ENCODE measurements around the gene ZNF264. TPM values are rescaled to one million over a fixed set of nuclear protein-coding genes. Genes with fewer than 3 reads are reported as not detected.
A peak's percentile ranks its signal among the peaks of the same experiment; 100 is the strongest.

The ZNF264 gene
- total and polyA plus RNA-seq, 4 donors, result 5.7 to 46.0 (median 26.6) TPM

GRCh38 chr19:57240311-57241090 is 49.2 kb downstream of the ZNF264 start, which contains the start of gene ZNF805:
ZNF805 (plus strand) TSS chr19:57240632; CDS start chr19:57240892, 260 bp downstream.
- H3K9me3 ChIP-seq (ENCODE audit: control insufficient read depth in 4 of 4, insufficient read depth in 3 of 4, low read length in 3 of 4), result peaks cover 0 to 6% (median 0%) of the 10 kb centered on the region in 4 donors
- peaks cover 9 to 15% (median 11%) of the 10 kb centered on the region in 4 donors for H3K36me3 ChIP-seq (ENCODE audit: control insufficient read depth in 4 of 4, insufficient read depth in 4 of 4, low read length in 4 of 4)
- WGBS, 2 donors, result 0% methylated on average over 61 of the region's 61 CpGs
- DNase-seq, result peak; percentile 94 to 97 (median 95)
- peak within 1 kb of the TSS; percentile 92 to 97 for H3K27ac ChIP-seq (ENCODE audit: low read depth in 1 of 2, low read length in 1 of 2)
- peak within 1 kb of the TSS; percentile 98 for H3K4me3 ChIP-seq
- H3K9ac ChIP-seq (ENCODE audit: insufficient read depth in 1 of 2, low read length in 2 of 2), result peak within 1 kb of the TSS; percentile 92 to 96
- peak; percentile 99 for ATAC-seq (ENCODE audit: insufficient read depth, low FRiP score)
- H3K27me3 ChIP-seq (ENCODE audit: control insufficient read depth in 3 of 3, insufficient read depth in 3 of 3, low read length in 2 of 3), result no peaks in the 10 kb centered on the region
- TF ChIP-seq CTCF (IDR thresholded peaks at IDR 0.05; ENCODE audit: control extremely low read depth, extremely low read depth), result peak; percentile 3
- H3K4me1 ChIP-seq (ENCODE audit: control insufficient read depth in 5 of 5, insufficient read depth in 5 of 5, low read length in 5 of 5), result peaks cover 9 to 15% (median 11%) of the 10 kb centered on the region in 5 donors

DNA sequence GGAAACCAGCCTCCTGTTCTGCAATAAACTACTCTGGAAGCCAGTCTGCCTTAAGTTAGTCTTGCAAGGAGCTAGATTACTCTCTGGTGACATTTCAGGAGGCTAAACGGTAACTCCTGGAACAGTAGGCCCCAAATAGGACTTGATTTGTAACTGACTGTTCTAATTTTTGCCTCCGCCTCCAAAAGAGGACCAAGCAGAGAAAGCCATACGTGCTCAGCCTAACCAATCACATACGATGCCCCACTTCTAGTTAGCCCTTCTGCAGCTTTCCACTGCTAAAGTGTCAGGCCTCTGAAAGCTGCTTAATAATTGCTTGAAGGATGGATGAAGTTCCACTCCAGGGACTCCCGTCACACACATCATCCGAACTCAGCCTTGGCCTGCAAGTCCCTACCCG is 49.9 kb downstream of the ZNF264 start:
- no peak for ATAC-seq (ENCODE audit: insufficient read depth, low FRiP score)
- peak overlapping the region; percentile 92 to 96 for H3K9ac ChIP-seq (ENCODE audit: insufficient read depth in 1 of 2, low read length in 2 of 2)

GRCh38 chr19:57242821-57243220 is 51.5 kb downstream of the ZNF264 start:
- WGBS, 2 donors, result 96 to 97% methylated on average over 5 of the region's 5 CpGs
- Histone ChIP-seq H3K9me3 (ENCODE audit: control insufficient read depth in 4 of 4, insufficient read depth in 3 of 4, low read length in 3 of 4) (peaks cover 0 to 15% (median 0%) of the 10 kb centered on the region in 4 donors), H3K4me3 (no peak overlapping the region), H3K9ac (ENCODE audit: insufficient read depth in 1 of 2, low read length in 2 of 2) (no peak overlapping the region), H3K4me1 (ENCODE audit: control insufficient read depth in 5 of 5, insufficient read depth in 5 of 5, low read length in 5 of 5) (peaks cover 9 to 15% (median 11%) of the 10 kb centered on the region in 5 donors), H3K27ac (ENCODE audit: low read depth in 1 of 2, low read length in 1 of 2) (no peak overlapping the region), H3K36me3 (ENCODE audit: control insufficient read depth in 4 of 4, insufficient read depth in 4 of 4, low read length in 4 of 4) (peaks cover 16 to 28% (median 18%) of the 10 kb centered on the region in 4 donors), H3K27me3 (ENCODE audit: control insufficient read depth in 3 of 3, insufficient read depth in 3 of 3, low read length in 2 of 3) (no peaks in the 10 kb centered on the region)
- DNase-seq (no peak), ATAC-seq (ENCODE audit: insufficient read depth, low FRiP score) (no peak)
- TF ChIP-seq CTCF (IDR thresholded peaks at IDR 0.05; ENCODE audit: control extremely low read depth, extremely low read depth), result no peak

More for the DNA sequence above, 49.9 kb downstream of the ZNF264 start:
- Histone ChIP-seq H3K27ac (ENCODE audit: low read depth in 1 of 2, low read length in 1 of 2) (peak overlapping the region; percentile 91 to 97), H3K36me3 (ENCODE audit: control insufficient read depth in 4 of 4, insufficient read depth in 4 of 4, low read length in 4 of 4) (peaks cover 10 to 18% (median 14%) of the 10 kb centered on the region in 4 donors), H3K9me3 (ENCODE audit: control insufficient read depth in 4 of 4, insufficient read depth in 3 of 4, low read length in 3 of 4) (peaks cover 0 to 9% (median 0%) of the 10 kb centered on the region in 4 donors), H3K4me3 (peak overlapping the region; percentile 98), H3K27me3 (ENCODE audit: control insufficient read depth in 3 of 3, insufficient read depth in 3 of 3, low read length in 2 of 3) (no peaks in the 10 kb centered on the region), H3K4me1 (ENCODE audit: control insufficient read depth in 5 of 5, insufficient read depth in 5 of 5, low read length in 5 of 5) (peaks cover 9 to 15% (median 11%) of the 10 kb centered on the region in 5 donors)
- TF ChIP-seq CTCF (IDR thresholded peaks at IDR 0.05; ENCODE audit: control extremely low read depth, extremely low read depth), result no peak
- DNase-seq, result peak in 2 of 3 donors; percentile 19 to 26
- 20 to 23% methylated on average over 7 of the region's 7 CpGs for WGBS, 2 donors

All from lung (tissue), 12 donors.